Neuron (in vitro differentiated cells): ENCODE measurements around the gene CTSL.

Source experiments
- H2AFZ ChIP-seq: one replicate; pipeline ENCODE4 v1.6.1; 2013; ENCODE audit warnings: low read depth, mild to moderate bottlenecking, inconsistent platforms, low read length, moderate library complexity
- H3K27me3 ChIP-seq: one replicate; pipeline ENCODE4 v1.6.1; 2013; ENCODE audit warnings: low read length; ENCODE audit not compliant: insufficient read depth
- H3K36me3 ChIP-seq: one replicate; pipeline ENCODE4 v1.6.1; 2013; ENCODE audit warnings: low read length; ENCODE audit not compliant: insufficient read depth
- H3K4me1 ChIP-seq: one replicate; pipeline ENCODE4 v1.6.1; 2013; ENCODE audit warnings: low read length; ENCODE audit not compliant: insufficient read depth
- H3K4me3 ChIP-seq: 2 replicates; pipeline ENCODE4 v1.5.1; 2013; ENCODE audit warnings: mild to moderate bottlenecking, low read length, moderate library complexity
- H3K9me3 ChIP-seq: one replicate; pipeline ENCODE4 v1.6.1; 2013; ENCODE audit warnings: low read length

The CTSL gene

DNA sequence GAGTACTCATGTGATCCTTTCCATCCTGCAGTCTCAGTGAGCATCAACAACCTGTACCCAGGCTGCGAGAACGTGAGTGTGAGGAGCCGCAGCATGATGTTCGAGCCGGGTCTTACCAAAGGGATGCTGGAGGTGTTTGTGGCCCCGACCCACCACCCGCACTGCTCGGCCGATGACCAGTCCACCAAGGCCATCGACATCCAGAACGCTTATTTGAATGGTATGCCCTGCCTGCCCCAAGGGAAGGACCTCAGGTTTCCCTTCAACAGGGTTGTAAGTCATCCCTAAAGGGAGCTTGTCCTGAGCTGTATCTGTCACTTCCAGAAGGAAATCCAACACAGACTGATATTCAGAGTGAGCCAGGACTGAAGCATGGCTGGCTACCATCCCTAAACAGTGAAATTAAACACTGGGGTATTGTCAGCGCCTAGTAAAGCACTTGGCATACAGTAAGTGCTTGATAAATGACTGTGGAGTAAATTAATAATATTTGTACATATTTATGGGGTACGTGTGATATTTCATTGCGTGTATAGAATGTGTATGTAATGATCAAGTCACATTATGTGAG is 39.3 kb upstream of the CTSL start:
- Histone ChIP-seq H3K36me3 (peaks cover 41% of the 10 kb centered on the region), H3K27me3 (no peaks in the 10 kb centered on the region), H3K9me3 (peaks cover 2% of the 10 kb centered on the region), H3K4me3 (no peak overlapping the region), H3K4me1 (no peaks in the 10 kb centered on the region), H2AFZ (no peak overlapping the region)

DNA sequence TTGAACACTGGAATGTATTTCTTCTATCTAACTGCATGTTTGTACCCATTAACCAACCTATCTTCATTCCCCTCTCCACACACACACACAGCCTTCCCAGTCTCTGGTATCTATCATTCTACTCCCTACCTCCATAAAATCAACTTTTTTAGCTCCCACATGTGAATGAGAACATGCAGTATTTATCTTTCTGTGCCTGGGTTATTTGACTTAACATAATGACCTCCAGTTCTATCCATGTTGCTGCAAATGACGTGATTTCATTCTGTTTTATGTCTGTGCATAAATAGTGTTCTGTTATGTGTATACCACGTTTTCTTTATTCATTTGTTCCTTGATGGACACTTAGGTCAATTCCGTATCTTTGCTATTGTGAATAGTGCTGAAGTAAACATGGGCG is 38.7 kb upstream of the CTSL start:
- H3K4me1 ChIP-seq: no peaks in the 10 kb centered on the region
- H3K36me3 ChIP-seq: peaks cover 37% of the 10 kb centered on the region
- no peaks in the 10 kb centered on the region for H3K27me3 ChIP-seq
- peaks cover 2% of the 10 kb centered on the region for H3K9me3 ChIP-seq
- no peak overlapping the region for H2AFZ ChIP-seq
- H3K4me3 ChIP-seq: no peak overlapping the region

DNA sequence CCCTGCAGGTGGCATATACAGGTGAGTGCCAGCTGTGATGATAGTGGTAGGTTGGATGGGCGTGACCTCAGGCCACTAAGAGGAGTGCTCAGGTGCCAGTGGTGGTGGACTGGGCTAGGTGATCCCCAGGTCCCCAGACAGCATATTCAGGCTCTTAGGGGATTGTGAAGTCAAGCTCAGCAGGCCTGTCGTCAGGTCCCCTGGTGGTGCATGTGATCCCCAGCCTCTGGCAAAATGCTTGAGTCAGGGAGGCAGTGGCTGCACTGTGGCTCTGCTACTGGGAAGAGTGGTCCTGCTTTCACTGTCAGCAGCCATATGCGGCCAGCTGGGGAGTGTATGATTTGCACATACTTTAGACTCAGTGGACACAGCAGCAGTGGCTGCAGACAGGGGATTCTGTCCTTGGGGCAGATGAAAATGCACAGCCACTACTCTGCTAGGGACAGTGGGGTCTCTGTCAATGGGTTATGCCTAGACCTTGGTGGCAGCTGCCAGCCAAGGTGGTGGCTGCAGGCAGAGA is 31.6 kb upstream of the CTSL start:
- no peaks in the 10 kb centered on the region for H3K4me1 ChIP-seq
- no peak overlapping the region for H2AFZ ChIP-seq
- H3K27me3 ChIP-seq: no peaks in the 10 kb centered on the region
- H3K36me3 ChIP-seq: peaks cover 44% of the 10 kb centered on the region
- no peak overlapping the region for H3K4me3 ChIP-seq
- H3K9me3 ChIP-seq: peaks cover 8% of the 10 kb centered on the region

DNA sequence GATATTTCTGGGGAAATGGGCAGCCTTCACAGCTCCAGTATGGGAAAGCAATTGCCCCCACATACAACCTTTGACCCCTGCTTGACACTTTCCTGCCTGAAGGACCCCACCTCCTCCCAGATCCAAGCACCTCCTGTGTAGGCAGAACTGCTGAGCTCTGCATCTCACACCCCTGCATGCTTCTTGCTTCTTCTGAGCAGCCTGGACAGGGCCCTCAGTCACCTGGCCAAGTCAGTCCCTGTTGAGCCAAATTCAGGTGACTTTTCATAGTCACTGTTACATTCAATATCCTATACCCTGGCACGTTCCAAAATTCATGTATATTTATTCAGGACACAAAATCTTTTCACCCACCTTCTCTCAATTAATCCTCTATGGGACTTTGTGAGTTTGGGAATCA is 30.4 kb upstream of the CTSL start:
- Histone ChIP-seq H3K27me3 (no peaks in the 10 kb centered on the region), H3K36me3 (peaks cover 54% of the 10 kb centered on the region), H3K4me3 (no peak overlapping the region), H3K4me1 (no peaks in the 10 kb centered on the region), H3K9me3 (peaks cover 8% of the 10 kb centered on the region), H2AFZ (no peak overlapping the region)

DNA sequence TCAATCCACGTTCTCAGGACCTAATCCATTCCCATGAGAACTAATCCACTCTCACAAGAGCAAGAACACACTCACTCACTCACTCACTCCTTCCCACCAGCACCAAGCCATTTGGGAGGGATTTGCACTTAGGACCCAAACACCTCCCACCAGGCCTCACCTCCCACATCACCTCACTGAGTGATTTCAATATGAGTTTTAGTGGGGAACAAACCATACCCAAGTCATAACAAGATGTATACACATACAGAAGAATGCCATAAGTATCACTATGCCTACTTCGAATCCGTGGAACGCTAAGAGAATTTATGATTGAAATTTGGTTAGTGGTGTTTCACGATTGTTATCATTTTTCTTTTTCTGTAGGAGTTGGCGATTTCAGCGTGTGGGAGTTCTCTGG is 29.3 kb upstream of the CTSL start:
- H3K27me3 ChIP-seq: no peaks in the 10 kb centered on the region
- no peak overlapping the region for H2AFZ ChIP-seq
- H3K4me3 ChIP-seq: no peak overlapping the region
- no peaks in the 10 kb centered on the region for H3K4me1 ChIP-seq
- peaks cover 6% of the 10 kb centered on the region for H3K9me3 ChIP-seq
- peaks cover 55% of the 10 kb centered on the region for H3K36me3 ChIP-seq

DNA sequence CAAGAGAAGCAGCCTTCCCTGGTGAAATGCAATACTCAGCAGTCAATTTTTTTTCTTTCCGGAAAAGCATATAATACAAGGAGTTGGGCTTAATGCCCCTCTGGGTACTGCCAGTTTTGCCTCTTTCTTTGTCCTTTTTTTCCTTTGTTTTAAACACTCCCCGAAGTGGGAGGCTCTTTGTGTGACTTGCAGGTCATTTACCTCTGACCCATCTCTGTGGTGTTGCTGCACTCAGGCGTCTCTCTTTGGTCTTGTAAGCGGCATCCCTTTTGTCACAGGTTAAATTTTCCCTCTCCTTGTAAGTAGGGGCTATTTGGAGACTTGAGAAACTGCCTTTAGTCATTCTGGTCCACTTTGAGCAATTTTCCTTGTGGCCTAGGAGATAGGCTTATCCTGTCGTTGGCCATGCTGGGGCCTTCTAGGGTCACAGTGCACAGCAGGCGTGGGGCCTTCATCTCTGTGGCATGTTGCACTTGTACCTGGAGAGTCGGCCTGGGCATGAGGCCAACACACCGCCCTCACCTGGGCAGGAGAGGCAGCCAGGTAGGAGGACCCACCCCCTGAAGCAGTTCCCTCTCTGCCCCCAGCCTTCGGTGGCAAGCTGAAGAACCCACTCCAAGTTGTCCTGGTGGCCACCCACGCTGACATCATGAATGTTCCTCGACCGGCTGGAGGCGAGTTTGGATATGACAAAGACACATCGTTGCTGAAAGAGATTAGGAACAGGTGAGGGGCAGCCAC is 27.7 kb upstream of the CTSL start:
- H2AFZ ChIP-seq: no peak overlapping the region
- H3K27me3 ChIP-seq: no peaks in the 10 kb centered on the region
- peaks cover 59% of the 10 kb centered on the region for H3K36me3 ChIP-seq
- no peak overlapping the region for H3K4me3 ChIP-seq
- no peaks in the 10 kb centered on the region for H3K4me1 ChIP-seq
- peaks cover 3% of the 10 kb centered on the region for H3K9me3 ChIP-seq

DNA sequence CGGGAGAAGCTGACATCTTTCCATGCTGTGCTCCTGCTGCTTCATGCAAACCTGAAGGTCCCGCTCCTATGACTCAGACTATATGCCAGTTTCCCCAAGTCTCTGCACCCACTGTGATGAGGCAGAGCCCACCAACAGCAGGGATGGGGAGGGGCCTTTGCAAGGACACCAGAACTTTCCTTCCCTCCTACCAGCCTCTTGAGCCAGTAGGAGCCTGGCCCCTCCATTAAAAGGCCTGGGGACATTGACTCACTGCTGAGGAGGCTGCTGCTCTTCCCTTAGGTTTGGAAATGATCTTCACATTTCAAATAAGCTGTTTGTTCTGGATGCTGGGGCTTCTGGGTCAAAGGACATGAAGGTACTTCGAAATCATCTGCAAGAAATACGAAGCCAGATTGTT is 26.1 kb upstream of the CTSL start:
- peaks cover 3% of the 10 kb centered on the region for H3K9me3 ChIP-seq
- no peaks in the 10 kb centered on the region for H3K4me1 ChIP-seq
- no peak overlapping the region for H3K4me3 ChIP-seq
- H2AFZ ChIP-seq: no peak overlapping the region
- no peaks in the 10 kb centered on the region for H3K27me3 ChIP-seq
- H3K36me3 ChIP-seq: peaks cover 68% of the 10 kb centered on the region

DNA sequence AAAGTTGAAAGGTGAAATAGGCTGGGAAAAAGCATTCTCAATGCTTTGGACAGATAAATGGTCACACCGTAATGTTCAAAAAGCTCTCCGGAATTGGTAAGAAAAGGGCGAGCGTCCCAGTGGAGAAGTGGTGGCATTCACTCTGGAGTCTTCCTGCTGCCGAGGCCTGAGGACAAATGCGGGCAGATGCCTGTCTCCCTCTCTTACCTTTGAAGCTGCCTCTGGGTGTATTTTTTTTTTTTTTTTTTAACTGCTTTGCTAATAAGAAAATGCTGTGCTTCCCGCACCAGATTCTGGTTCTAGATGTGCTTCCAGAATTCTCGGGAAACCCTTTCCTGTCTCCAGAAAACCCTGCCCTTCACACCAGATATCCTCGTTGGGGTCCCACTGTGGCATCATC is 24.4 kb upstream of the CTSL start:
- Histone ChIP-seq H3K4me1 (no peaks in the 10 kb centered on the region), H3K36me3 (peaks cover 73% of the 10 kb centered on the region), H3K4me3 (no peak overlapping the region), H3K9me3 (peaks cover 5% of the 10 kb centered on the region), H3K27me3 (no peaks in the 10 kb centered on the region), H2AFZ (no peak overlapping the region)

DNA sequence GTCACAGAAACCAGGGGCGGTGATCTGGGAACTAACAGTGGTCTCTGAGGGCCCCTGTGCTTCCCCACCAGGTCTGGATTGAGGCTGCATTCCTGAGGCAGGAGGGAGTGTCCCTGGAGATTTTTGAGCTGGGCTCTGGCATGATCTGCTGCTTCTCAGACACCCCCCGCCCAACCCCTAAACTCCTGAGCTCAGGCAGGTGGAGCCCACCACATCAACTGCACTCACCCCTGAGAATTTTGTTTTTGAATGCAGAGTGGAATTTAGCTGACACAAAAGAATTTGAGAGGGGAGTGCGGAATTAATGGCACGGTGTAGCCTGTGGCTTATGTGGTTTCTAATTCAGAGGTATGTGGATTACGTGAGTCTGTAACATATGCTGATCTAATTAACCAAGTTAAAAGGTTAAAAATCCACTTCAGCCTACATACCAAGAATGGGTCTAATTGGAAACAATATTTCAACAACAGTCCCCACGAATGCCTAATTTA is 23.9 kb upstream of the CTSL start:
- no peaks in the 10 kb centered on the region for H3K27me3 ChIP-seq
- H3K4me3 ChIP-seq: no peak overlapping the region
- H2AFZ ChIP-seq: no peak overlapping the region
- H3K9me3 ChIP-seq: peaks cover 5% of the 10 kb centered on the region
- H3K4me1 ChIP-seq: no peaks in the 10 kb centered on the region
- H3K36me3 ChIP-seq: peaks cover 73% of the 10 kb centered on the region

DNA sequence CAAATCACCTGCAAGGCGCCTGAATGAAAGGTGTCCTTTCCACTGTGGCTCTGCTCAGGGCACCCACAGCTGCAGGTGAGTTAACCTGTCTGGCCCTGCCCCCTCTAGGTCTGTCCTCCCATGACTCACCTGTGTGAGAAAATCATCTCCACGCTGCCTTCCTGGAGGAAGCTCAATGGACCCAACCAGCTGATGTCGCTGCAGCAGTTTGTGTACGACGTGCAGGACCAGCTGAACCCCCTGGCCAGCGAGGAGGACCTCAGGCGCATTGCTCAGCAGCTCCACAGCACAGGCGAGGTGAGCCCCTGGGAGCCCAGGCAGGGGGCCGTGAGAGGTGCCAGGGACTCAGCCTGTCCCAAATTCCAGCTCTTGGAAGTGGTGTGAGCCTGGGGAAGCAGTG is 23.0 kb upstream of the CTSL start:
- Histone ChIP-seq H2AFZ (no peak overlapping the region), H3K9me3 (peaks cover 2% of the 10 kb centered on the region), H3K36me3 (peaks cover 72% of the 10 kb centered on the region), H3K4me3 (no peak overlapping the region), H3K27me3 (no peaks in the 10 kb centered on the region), H3K4me1 (no peaks in the 10 kb centered on the region)

DNA sequence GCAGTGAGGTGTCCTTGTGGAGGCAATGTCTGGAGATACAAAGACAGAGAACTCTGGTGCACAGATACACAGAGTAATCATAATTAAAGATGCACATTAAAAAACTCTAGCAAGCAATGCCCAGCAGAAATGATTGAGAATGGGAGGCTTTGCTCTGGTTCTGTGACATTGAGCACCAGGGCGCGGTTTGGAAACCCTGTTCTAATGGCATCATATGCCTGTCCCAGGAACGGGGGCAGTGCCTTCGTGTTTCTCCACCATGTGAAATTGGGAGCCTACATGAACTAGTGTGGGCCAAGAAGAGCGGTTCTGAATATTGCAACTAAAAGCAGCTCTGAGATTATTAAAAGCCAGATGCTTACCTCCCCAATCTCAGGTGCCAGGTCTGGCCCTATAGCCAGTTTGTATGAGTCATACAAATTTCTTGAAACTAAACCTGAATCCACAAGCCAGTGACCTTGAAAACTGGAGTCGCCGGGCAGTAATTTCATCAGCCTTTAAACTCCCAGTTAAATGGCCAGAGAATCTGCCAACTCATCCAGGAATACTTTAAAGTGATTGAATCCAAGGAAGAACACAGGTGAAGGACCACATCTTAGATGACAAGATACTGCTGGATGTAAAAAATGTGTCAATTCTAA is 22.2 kb upstream of the CTSL start:
- peaks cover 2% of the 10 kb centered on the region for H3K9me3 ChIP-seq
- no peaks in the 10 kb centered on the region for H3K4me1 ChIP-seq
- H3K36me3 ChIP-seq: peaks cover 67% of the 10 kb centered on the region
- H2AFZ ChIP-seq: no peak overlapping the region
- no peak overlapping the region for H3K4me3 ChIP-seq
- no peaks in the 10 kb centered on the region for H3K27me3 ChIP-seq

DNA sequence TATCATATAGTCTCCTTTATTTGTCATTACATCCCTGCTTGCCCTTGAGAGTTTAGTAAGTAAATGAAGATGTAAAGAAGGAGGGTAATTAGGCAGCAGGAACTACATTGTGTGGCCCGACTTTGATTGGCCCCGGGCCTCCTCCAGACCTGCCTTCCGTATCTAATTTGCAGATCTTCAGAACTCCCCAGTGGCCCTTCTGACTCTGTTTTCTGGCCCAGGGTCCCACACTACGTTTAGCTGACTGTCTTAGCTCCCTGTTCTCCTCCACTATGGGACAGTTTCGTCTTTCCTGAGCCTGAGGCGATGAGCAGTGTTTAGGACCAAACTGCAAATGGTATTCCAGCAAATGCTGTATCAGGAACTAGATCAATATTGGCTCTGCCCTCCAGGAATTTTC is 21.6 kb upstream of the CTSL start:
- no peak overlapping the region for H3K4me3 ChIP-seq
- H3K27me3 ChIP-seq: no peaks in the 10 kb centered on the region
- H2AFZ ChIP-seq: no peak overlapping the region
- peaks cover 2% of the 10 kb centered on the region for H3K9me3 ChIP-seq
- H3K4me1 ChIP-seq: no peaks in the 10 kb centered on the region
- peaks cover 68% of the 10 kb centered on the region for H3K36me3 ChIP-seq

DNA sequence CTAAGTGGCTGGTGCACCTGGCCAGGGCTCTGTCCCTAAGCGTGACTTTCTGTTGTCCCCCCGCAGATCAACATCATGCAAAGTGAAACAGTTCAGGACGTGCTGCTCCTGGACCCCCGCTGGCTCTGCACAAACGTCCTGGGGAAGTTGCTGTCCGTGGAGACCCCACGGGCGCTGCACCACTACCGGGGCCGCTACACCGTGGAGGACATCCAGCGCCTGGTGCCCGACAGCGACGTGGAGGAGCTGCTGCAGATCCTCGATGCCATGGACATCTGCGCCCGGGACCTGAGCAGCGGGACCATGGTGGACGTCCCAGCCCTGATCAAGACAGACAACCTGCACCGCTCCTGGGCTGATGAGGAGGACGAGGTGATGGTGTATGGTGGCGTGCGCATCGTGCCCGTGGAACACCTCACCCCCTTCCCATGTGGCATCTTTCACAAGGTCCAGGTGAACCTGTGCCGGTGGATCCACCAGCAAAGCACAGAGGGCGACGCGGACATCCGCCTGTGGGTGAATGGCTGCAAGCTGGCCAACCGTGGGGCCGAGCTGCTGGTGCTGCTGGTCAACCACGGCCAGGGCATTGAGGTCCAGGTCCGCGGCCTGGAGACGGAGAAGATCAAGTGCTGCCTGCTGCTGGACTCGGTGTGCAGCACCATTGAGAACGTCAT is 19.7 kb upstream of the CTSL start:
- Histone ChIP-seq H2AFZ (no peak overlapping the region), H3K4me1 (no peaks in the 10 kb centered on the region), H3K27me3 (no peaks in the 10 kb centered on the region), H3K36me3 (peaks cover 56% of the 10 kb centered on the region), H3K9me3 (peaks cover 2% of the 10 kb centered on the region), H3K4me3 (no peak overlapping the region)
